Measurements from ENCODE around the gene MORC3. TPM values are rescaled to one million over a fixed set of nuclear protein-coding genes. Genes with fewer than 3 reads are reported as not detected.

Gene MORC3
- total and polyA plus RNA-seq, 4 donors: 3.9 to 44.1 (median 14.1) TPM

DNA sequence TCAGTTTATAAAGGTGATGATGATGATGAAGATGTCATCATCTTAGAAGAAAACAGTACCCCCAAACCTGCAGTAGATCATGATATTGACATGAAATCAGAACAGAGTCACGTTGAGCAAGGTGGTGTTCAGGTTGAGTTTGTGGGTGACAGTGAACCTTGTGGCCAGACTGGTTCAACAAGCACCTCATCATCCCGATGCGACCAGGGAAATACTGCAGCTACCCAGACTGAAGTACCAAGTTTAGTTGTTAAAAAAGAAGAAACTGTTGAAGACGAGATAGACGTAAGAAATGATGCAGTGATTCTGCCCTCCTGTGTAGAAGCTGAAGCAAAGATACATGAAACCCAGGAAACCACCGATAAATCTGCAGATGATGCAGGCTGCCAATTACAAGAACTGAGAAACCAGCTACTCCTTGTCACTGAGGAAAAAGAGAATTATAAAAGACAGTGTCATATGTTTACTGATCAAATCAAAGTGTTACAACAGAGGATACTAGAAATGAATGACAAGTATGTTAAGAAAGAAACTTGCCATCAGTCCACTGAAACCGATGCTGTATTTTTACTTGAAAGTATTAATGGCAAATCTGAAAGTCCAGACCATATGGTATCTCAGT, 49.2 kb downstream of the MORC3 start:
- Histone ChIP-seq H3K9me3 (ENCODE audit: control insufficient read depth in 4 of 4, low read length in 3 of 4) (no peaks in the 10 kb centered on the region), H3K27ac (ENCODE audit: low read depth in 1 of 2, low read length in 2 of 2) (no peak overlapping the region), H3K27me3 (ENCODE audit: control insufficient read depth in 4 of 4, insufficient read depth in 4 of 4, low read length in 3 of 4) (no peaks in the 10 kb centered on the region), H3K4me1 (ENCODE audit: control insufficient read depth in 4 of 4, insufficient read depth in 4 of 4, low read length in 3 of 4) (no peaks in the 10 kb centered on the region), H3K36me3 (ENCODE audit: control insufficient read depth in 4 of 4, insufficient read depth in 3 of 4, low read depth in 1 of 4, low read length in 3 of 4) (peaks cover 9 to 77% (median 68%) of the 10 kb centered on the region in 4 donors), H3K4me3 (ENCODE audit: low read depth in 1 of 3, low read length in 3 of 3) (no peak overlapping the region), H3K9ac (ENCODE audit: low read depth in 1 of 2, low read length in 2 of 2) (no peak overlapping the region)
- TF ChIP-seq JUND (IDR thresholded peaks at IDR 0.05) (no peak), EGR1 (IDR thresholded peaks at IDR 0.05; ENCODE audit: low read depth in 2 of 2) (no peak), RAD21 (IDR thresholded peaks at IDR 0.05) (no peak), FOXA2 (IDR thresholded peaks at IDR 0.05) (no peak), GABPA (IDR thresholded peaks at IDR 0.05 in 1 of 2, conservative IDR thresholded peaks at IDR 0.05 in 1 of 2) (no peak), YY1 (IDR thresholded peaks at IDR 0.05) (no peak), RXRA (IDR thresholded peaks at IDR 0.05) (no peak), HNF4G (IDR thresholded peaks at IDR 0.05) (no peak), FOXA1 (IDR thresholded peaks at IDR 0.05) (no peak), TAF1 (conservative IDR thresholded peaks at IDR 0.05) (no peak), NR2F2 (IDR thresholded peaks at IDR 0.05) (no peak), HNF4A (conservative IDR thresholded peaks at IDR 0.05) (no peak), SP1 (IDR thresholded peaks at IDR 0.05) (no peak)
- TF ChIP-seq, protein P1, sequence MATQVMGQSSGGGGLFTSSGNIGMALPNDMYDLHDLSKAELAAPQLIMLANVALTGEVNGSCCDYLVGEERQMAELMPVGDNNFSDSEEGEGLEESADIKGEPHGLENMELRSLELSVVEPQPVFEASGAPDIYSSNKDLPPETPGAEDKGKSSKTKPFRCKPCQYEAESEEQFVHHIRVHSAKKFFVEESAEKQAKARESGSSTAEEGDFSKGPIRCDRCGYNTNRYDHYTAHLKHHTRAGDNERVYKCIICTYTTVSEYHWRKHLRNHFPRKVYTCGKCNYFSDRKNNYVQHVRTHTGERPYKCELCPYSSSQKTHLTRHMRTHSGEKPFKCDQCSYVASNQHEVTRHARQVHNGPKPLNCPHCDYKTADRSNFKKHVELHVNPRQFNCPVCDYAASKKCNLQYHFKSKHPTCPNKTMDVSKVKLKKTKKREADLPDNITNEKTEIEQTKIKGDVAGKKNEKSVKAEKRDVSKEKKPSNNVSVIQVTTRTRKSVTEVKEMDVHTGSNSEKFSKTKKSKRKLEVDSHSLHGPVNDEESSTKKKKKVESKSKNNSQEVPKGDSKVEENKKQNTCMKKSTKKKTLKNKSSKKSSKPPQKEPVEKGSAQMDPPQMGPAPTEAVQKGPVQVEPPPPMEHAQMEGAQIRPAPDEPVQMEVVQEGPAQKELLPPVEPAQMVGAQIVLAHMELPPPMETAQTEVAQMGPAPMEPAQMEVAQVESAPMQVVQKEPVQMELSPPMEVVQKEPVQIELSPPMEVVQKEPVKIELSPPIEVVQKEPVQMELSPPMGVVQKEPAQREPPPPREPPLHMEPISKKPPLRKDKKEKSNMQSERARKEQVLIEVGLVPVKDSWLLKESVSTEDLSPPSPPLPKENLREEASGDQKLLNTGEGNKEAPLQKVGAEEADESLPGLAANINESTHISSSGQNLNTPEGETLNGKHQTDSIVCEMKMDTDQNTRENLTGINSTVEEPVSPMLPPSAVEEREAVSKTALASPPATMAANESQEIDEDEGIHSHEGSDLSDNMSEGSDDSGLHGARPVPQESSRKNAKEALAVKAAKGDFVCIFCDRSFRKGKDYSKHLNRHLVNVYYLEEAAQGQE (IDR thresholded peaks at IDR 0.05): no peak
- TF ChIP-seq, protein P2, sequence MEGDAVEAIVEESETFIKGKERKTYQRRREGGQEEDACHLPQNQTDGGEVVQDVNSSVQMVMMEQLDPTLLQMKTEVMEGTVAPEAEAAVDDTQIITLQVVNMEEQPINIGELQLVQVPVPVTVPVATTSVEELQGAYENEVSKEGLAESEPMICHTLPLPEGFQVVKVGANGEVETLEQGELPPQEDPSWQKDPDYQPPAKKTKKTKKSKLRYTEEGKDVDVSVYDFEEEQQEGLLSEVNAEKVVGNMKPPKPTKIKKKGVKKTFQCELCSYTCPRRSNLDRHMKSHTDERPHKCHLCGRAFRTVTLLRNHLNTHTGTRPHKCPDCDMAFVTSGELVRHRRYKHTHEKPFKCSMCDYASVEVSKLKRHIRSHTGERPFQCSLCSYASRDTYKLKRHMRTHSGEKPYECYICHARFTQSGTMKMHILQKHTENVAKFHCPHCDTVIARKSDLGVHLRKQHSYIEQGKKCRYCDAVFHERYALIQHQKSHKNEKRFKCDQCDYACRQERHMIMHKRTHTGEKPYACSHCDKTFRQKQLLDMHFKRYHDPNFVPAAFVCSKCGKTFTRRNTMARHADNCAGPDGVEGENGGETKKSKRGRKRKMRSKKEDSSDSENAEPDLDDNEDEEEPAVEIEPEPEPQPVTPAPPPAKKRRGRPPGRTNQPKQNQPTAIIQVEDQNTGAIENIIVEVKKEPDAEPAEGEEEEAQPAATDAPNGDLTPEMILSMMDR (IDR thresholded peaks at IDR 0.05; ENCODE audit: low read depth, low read length, missing input control): no peak
- TF ChIP-seq, protein P3, sequence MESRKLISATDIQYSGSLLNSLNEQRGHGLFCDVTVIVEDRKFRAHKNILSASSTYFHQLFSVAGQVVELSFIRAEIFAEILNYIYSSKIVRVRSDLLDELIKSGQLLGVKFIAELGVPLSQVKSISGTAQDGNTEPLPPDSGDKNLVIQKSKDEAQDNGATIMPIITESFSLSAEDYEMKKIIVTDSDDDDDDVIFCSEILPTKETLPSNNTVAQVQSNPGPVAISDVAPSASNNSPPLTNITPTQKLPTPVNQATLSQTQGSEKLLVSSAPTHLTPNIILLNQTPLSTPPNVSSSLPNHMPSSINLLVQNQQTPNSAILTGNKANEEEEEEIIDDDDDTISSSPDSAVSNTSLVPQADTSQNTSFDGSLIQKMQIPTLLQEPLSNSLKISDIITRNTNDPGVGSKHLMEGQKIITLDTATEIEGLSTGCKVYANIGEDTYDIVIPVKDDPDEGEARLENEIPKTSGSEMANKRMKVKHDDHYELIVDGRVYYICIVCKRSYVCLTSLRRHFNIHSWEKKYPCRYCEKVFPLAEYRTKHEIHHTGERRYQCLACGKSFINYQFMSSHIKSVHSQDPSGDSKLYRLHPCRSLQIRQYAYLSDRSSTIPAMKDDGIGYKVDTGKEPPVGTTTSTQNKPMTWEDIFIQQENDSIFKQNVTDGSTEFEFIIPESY (IDR thresholded peaks at IDR 0.05): no peak
- no peak for DNase-seq (ENCODE audit: low spot score)
- WGBS: 94% methylated on average over 7 of the region's 7 CpGs

DNA sequence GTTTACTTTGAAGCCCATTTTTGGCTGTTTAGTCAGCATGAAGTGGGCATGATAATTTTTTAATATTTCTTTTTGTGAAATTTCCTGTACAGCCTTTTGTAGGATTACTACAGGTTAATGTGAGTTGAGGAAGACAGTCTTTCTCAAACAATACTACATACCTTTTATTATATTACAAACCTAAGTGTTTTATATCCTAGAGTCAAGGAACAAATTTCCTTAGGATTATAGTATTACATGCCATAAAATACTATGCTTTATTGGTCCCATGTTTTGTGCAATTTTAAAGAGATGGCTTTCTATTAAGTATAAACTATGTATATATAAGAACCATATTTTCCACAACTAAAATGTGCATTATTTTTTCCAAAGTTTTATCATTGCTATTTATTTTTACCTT, 56.0 kb downstream of the MORC3 start:
- no peaks in the 10 kb centered on the region for H3K27me3 ChIP-seq (ENCODE audit: control insufficient read depth in 4 of 4, insufficient read depth in 4 of 4, low read length in 3 of 4)
- no peak for DNase-seq (ENCODE audit: low spot score)
- H3K9me3 ChIP-seq (ENCODE audit: control insufficient read depth in 4 of 4, low read length in 3 of 4): no peaks in the 10 kb centered on the region
- peaks cover 7 to 50% (median 43%) of the 10 kb centered on the region in 4 donors for H3K36me3 ChIP-seq (ENCODE audit: control insufficient read depth in 4 of 4, insufficient read depth in 3 of 4, low read depth in 1 of 4, low read length in 3 of 4)
- no peaks in the 10 kb centered on the region for H3K4me1 ChIP-seq (ENCODE audit: control insufficient read depth in 4 of 4, insufficient read depth in 4 of 4, low read length in 3 of 4)
- no peak overlapping the region for H3K9ac ChIP-seq (ENCODE audit: low read depth in 1 of 2, low read length in 2 of 2)
- TF ChIP-seq, protein P1 (IDR thresholded peaks at IDR 0.05): no peak
- TF ChIP-seq TAF1 (conservative IDR thresholded peaks at IDR 0.05) (no peak), YY1 (IDR thresholded peaks at IDR 0.05) (no peak), FOXA2 (IDR thresholded peaks at IDR 0.05) (no peak), JUND (IDR thresholded peaks at IDR 0.05) (no peak), HNF4G (IDR thresholded peaks at IDR 0.05) (no peak)
- TF ChIP-seq, protein P4, sequence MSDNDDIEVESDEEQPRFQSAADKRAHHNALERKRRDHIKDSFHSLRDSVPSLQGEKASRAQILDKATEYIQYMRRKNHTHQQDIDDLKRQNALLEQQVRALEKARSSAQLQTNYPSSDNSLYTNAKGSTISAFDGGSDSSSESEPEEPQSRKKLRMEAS (IDR thresholded peaks at IDR 0.05): no peak
- H3K27ac ChIP-seq (ENCODE audit: low read depth in 1 of 2, low read length in 2 of 2): no peak overlapping the region
- H3K4me3 ChIP-seq (ENCODE audit: low read depth in 1 of 3, low read length in 3 of 3): no peak overlapping the region
